GM21576 (cell line): ENCODE data around the gene NDUFV1.
A peak's percentile ranks its signal among the peaks of the same experiment; 100 is the strongest.
"Not testable (repeated sequence)": the region's sequence is repeated elsewhere in the genome, so short reads cannot be mapped to it uniquely, and the experiment has no call there.

Source experiments
- ATAC-seq: cut with Tn5 transposase; IDR thresholded peaks from one replicate; pipeline ENCODE4 v1.9.1; 2021; ENCODE audit warnings: mild to moderate bottlenecking, moderate library complexity; ENCODE audit not compliant: unreplicated experiment

The NDUFV1 gene

DNA sequence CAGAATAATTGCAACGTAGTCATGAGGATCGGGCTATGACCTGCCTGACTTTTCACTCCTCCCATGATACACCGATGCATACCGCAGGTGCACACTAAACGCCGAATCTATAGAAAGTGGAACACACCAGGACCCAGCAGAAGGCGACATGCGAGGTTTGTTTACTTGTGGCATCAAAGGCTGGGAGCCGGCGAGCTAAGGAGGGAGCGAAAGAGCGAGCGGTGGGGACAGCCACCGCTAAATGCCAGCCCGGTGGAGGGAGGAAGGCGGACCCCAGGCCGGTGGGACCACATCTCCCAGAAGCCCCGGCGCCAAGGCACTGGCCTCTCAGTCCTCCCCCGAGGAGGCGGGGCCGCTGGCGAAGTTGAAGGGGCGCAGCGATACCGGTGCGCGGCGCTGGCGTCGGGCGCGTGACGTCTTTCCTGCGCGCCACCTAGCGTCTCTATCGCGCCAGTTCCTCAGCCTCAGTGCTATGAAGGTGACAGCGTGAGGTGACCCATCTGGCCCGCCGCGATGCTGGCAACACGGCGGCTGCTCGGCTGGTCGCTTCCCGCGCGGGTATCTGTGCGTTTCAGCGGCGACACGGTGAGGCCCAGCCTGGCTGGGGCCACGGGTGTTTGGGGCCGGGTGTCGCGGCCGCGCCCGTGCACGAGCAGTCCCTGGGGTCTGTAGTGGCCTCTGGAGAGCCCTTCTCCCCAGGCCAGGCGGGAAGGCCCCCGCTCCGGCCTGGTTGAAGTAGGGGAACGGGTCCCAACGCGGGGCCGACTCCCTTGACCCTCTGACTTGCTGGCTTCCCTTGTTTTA lies at the start of gene NDUFV1:
Gene NDUFV1, plus strand, starts transcription at position 445 of the 804 bp plus-strand sequence. Its CDS starts 69 bp downstream, at position 514.
- peak; percentile 89 for ATAC-seq

GRCh38 chr11:67558084-67558772 lies 48.5 kb upstream of the NDUFV1 start:
- ATAC-seq: no peak

DNA sequence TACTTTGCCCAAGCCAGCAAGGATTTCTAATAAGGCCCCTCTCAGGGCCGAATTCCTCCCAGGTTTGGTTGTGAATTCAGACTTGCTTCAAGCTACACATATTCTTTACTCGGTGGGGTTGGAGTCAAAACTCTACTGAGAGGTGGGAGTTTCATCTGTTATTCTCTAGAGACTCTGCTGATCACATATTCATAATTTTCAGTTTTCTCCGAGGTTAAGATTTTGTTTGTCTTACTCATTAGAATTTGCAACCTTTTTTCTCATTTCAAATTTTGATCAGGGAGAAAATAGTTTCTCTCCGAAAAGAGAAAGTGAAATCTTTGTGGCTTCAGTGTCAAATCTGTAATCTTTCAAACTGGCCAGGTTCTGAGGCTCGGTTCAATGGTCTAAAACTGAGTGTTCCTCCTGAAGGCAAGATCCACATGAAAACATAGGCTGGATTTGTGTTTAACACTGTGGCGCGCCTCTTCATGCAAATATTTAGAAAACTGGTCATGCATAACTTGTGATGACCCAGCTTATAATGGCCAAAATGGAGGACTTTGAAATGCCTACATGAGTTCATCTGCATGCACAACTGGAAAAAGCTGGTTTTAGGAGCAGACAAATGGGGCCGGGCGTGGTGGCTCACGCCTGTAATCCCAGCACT lies 44.6 kb upstream of the NDUFV1 start:
- ATAC-seq: peak; percentile 53

DNA sequence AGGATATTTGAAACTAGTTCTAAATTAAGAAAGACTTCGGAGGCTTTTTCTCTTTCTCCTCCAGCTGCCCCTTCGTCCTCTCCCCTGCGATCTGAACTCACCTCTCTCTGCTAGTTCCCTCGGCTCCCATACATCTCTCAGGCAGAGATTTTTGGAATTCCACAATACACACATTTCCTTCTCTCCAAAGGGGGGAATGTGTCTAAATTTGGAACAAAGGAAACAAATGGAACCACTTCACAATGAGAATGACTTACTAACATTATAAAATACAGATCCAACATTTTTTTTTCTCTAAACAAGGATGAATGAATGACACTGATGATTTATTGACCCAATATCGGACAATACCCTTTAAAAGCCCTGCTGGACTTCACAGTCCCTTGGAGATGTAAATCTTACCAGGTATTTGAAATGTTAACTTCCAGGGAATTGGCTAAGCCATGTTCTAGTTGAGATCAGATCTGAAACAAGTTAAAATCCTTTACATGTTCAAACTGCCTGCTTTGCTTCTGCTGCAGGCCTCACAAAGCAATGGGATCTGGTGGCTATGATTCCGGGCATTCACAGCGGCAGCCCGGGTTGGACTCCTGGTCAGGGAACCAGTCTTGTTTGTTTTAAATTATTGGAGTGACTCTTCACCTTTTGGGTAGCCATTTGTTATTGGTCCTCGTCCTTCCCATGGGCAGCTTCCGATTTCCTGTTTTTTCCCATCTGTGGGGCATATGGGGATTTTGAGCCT lies 43.6 kb upstream of the NDUFV1 start:
- no peak for ATAC-seq

GRCh38 chr11:67563705-67564114 lies 43.0 kb upstream of the NDUFV1 start:
- ATAC-seq: not testable (repeated sequence)

DNA sequence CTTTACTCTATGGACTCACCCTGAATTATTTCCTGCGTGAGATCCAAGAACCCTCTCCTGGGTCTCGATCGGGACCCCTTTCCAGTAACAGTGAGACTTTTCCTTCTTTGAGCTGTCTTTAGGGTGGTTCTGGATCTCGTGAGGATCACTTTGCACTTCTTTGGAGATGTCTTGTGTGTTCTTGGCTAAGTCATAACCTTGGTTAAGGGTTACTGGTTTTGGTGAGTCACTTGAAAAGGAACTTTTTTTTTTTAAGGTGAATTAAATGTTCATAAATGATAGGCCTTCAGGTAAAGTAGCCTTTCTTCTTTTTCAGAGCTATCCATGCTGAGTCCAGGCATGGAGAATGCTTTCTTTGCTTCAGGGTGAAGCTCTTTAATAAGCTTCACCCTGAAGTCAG lies 42.5 kb upstream of the NDUFV1 start:
- no peak for ATAC-seq

GRCh38 chr11:67571443-67571842 lies 35.3 kb upstream of the NDUFV1 start:
- ATAC-seq: no peak

DNA sequence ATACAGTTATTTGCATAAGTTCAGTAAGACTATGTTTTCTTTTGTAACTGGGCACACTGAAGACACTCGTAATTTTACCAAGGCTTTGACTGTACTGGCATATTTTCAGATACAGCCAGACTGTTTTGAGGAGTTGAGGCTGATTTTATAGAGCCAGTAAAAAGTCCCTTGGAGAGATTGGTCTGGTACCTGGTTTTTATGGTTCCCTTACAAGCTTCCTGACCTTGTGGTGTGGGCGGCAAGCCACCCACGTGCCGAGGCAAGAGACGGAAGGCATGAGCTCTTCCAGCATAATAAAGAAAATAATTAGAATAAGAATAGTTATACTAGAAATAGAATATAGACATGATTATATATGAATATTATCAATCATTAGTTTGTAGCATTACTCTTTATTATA lies 34.4 kb upstream of the NDUFV1 start:
- ATAC-seq: no peak

DNA sequence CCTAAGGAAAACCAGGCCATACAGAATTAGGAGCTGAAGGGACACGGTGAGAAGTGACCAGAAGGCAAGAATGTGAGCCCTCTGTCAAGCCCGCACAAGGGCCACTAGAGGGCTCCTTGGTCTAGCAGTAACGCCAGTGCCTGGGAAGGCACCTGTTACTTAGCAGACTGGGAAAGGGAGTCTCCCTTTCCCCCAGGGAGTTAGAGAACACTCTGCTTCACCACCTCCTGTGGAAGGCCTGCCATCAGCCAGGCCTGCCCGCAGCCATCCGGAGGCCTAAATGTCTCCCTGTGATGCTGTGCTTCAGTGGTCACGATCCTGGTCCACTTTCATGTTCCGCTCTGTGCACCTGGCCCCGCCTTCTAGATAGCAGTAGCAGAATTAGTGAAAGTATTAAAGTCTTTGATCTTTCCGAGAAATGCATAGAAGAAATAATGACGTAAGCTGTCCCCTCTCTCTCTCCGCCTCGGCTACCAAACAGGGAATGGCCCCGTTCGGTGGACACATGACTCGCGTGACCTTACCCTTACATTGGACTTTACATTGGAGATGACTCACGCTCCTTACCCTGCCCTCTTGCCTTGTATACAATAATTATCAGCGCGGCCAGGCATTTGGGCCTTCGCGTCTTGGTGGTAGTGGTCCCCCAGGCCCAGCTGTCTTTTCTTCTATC lies 33.9 kb upstream of the NDUFV1 start:
- ATAC-seq: no peak

DNA sequence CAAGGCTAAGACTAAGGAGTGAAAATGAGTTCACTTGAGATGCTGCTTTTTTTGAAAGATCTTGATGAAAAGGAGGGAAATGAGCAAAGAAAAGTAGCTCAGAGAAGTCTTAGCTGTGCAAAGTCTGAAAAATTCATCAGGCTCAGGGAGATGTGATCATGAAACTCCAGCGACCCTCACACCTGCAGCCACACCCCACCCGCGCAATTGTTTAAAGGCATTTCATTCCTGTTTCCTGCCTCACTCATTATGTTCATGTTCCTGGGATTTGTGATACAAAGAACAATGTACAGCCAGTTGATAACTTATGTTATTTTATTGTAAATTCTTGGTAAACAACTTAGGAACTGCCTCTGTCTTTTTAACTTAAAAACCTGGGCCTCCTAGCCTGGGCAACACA lies 31.8 kb upstream of the NDUFV1 start:
- no peak for ATAC-seq

GRCh38 chr11:67576735-67577475 lies 29.8 kb upstream of the NDUFV1 start:
- ATAC-seq: no peak

- ATAC-seq: no peak
Measured at GRCh38 chr11:67577951-67578350, 28.8 kb upstream of the NDUFV1 start.

GRCh38 chr11:67581469-67581868 lies 25.3 kb upstream of the NDUFV1 start:
- ATAC-seq: no peak

DNA sequence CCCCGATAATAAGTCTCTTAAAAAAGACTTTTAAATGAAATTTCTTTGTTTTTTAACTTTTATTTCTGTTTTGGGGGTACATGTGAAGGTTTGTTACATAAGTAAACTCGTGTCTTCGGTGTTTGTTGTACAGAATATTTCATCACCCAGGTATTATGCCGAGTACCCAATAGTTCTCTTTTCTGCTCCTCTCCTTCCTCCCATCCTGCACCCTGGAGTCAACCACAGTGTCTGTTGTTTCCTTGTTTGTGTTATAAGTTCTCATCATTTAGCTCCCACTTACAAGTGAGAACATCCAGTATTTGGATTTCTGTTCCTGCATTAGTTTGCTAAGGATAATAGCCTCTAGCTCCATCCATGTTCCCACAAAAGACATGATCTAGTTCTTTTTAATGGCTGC lies 24.7 kb upstream of the NDUFV1 start:
- ATAC-seq: no peak

DNA sequence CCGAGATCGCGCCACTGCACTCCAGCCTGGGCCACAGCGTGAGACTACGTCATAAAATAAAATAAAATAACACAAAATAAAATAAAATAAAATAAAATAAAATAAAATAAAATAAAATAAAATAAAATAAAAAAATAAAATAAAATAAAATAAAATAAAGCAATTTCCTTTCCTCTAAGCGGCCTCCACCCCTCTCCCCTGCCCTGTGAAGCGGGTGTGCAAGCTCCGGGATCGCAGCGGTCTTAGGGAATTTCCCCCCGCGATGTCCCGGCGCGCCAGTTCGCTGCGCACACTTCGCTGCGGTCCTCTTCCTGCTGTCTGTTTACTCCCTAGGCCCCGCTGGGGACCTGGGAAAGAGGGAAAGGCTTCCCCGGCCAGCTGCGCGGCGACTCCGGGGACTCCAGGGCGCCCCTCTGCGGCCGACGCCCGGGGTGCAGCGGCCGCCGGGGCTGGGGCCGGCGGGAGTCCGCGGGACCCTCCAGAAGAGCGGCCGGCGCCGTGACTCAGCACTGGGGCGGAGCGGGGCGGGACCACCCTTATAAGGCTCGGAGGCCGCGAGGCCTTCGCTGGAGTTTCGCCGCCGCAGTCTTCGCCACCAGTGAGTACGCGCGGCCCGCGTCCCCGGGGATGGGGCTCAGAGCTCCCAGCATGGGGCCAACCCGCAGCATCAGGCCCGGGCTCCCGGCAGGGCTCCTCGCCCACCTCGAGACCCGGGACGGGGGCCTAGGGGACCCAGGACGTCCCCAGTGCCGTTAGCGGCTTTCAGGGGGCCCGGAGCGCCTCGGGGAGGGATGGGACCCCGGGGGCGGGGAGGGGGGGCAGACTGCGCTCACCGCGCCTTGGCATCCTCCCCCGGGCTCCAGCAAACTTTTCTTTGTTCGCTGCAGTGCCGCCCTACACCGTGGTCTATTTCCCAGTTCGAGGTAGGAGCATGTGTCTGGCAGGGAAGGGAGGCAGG lies 23.2 kb upstream of the NDUFV1 start, which contains the start of gene GSTP1:
Gene GSTP1, plus strand, starts transcription at position 566 of the 958 bp plus-strand sequence. Its CDS starts 32 bp downstream, at position 598.
- ATAC-seq: peak; percentile 54

DNA sequence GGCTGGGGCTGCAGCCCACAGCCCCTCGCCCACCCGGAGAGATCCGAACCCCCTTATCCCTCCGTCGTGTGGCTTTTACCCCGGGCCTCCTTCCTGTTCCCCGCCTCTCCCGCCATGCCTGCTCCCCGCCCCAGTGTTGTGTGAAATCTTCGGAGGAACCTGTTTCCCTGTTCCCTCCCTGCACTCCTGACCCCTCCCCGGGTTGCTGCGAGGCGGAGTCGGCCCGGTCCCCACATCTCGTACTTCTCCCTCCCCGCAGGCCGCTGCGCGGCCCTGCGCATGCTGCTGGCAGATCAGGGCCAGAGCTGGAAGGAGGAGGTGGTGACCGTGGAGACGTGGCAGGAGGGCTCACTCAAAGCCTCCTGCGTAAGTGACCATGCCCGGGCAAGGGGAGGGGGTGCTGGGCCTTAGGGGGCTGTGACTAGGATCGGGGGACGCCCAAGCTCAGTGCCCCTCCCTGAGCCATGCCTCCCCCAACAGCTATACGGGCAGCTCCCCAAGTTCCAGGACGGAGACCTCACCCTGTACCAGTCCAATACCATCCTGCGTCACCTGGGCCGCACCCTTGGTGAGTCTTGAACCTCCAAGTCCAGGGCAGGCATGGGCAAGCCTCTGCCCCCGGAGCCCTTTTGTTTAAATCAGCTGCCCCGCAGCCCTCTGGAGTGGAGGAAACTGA lies 22.4 kb upstream of the NDUFV1 start:
- no peak for ATAC-seq

DNA sequence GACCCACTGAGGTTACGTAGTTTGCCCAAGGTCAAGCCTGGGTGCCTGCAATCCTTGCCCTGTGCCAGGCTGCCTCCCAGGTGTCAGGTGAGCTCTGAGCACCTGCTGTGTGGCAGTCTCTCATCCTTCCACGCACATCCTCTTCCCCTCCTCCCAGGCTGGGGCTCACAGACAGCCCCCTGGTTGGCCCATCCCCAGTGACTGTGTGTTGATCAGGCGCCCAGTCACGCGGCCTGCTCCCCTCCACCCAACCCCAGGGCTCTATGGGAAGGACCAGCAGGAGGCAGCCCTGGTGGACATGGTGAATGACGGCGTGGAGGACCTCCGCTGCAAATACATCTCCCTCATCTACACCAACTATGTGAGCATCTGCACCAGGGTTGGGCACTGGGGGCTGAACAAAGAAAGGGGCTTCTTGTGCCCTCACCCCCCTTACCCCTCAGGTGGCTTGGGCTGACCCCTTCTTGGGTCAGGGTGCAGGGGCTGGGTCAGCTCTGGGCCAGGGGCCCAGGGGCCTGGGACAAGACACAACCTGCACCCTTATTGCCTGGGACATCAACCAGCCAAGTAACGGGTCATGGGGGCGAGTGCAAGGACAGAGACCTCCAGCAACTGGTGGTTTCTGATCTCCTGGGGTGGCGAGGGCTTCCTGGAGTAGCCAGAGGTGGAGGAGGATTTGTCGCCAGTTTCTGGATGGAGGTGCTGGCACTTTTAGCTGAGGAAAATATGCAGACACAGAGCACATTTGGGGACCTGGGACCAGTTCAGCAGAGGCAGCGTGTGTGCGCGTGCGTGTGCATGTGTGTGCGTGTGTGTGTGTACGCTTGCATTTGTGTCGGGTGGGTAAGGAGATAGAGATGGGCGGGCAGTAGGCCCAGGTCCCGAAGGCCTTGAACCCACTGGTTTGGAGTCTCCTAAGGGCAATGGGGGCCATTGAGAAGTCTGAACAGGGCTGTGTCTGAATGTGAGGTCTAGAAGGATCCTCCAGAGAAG lies 21.6 kb upstream of the NDUFV1 start:
- ATAC-seq: no peak
